ENCODE measurements around the gene ENO4.

ENO4 gene

GRCh38 chr10:116849248-116850057 is at the start of gene ENO4:
Gene ENO4 (plus strand): TSS chr10:116849499. CDS start chr10:116849567, 68 bp downstream.
- DNase-seq: peak; percentile 95

- no peak for DNase-seq
Measured at GRCh38 chr10:116800286-116800929, 48.9 kb upstream of the ENO4 start.

- DNase-seq: no peak
Measured at GRCh38 chr10:116801658-116802057, 47.6 kb upstream of the ENO4 start.

- no peak for DNase-seq
Measured at GRCh38 chr10:116802474-116802873, 46.8 kb upstream of the ENO4 start.

- no peak for DNase-seq
Measured at GRCh38 chr10:116802876-116803275, 46.4 kb upstream of the ENO4 start.

- no peak for DNase-seq
Measured at GRCh38 chr10:116803451-116804249, 45.6 kb upstream of the ENO4 start.

- no peak for DNase-seq
Measured at GRCh38 chr10:116808706-116809105, 40.6 kb upstream of the ENO4 start.

GRCh38 chr10:116809483-116810119 is 39.7 kb upstream of the ENO4 start:
- DNase-seq: no peak

GRCh38 chr10:116810120-116810500 is 39.2 kb upstream of the ENO4 start:
- no peak for DNase-seq

- DNase-seq: no peak
Measured at GRCh38 chr10:116810895-116811294, 38.4 kb upstream of the ENO4 start.

GRCh38 chr10:116811691-116812090 is 37.6 kb upstream of the ENO4 start:
- no peak for DNase-seq

- no peak for DNase-seq
Measured at GRCh38 chr10:116815641-116816415, 33.5 kb upstream of the ENO4 start.

- DNase-seq: no peak
Measured at GRCh38 chr10:116817178-116817577, 32.1 kb upstream of the ENO4 start.

GRCh38 chr10:116817780-116818343 is 31.4 kb upstream of the ENO4 start:
- no peak for DNase-seq

GRCh38 chr10:116819999-116820677 is 29.2 kb upstream of the ENO4 start:
- no peak for DNase-seq

GRCh38 chr10:116825901-116826300 is 23.4 kb upstream of the ENO4 start:
- DNase-seq: no peak

- DNase-seq: no peak
Measured at GRCh38 chr10:116826803-116827202, 22.5 kb upstream of the ENO4 start.

GRCh38 chr10:116827214-116827671 is 22.1 kb upstream of the ENO4 start:
- no peak for DNase-seq

GRCh38 chr10:116828116-116828515 is 21.2 kb upstream of the ENO4 start:
- DNase-seq: no peak

GRCh38 chr10:116829711-116830110 is 19.6 kb upstream of the ENO4 start:
- no peak for DNase-seq

GRCh38 chr10:116831086-116831485 is 18.2 kb upstream of the ENO4 start:
- DNase-seq: no peak

Measured in NCI-H510A treated with DMSO at 0.1 percent for 48 hours (cell line).